HEK293 (cell line): ENCODE results near the gene DPYD.

Experiments
- CTCF ChIA-PET: fragments of 350-600 bp; formaldehyde crosslinking; extraction: SDS; loops from one replicate; lab custom pipeline; 2021; ENCODE audit warnings: antibody characterized with exemption; lab: Yijun Ruan, JAX
- POLR2A ChIA-PET: fragments of 300-600 bp; formaldehyde crosslinking; extraction: SDS; loops from one replicate; lab custom pipeline; 2020; ENCODE audit warnings: antibody characterized with exemption, inconsistent platforms; lab: Yijun Ruan, JAX
- H3K27ac ChIP-seq: fragments of 200-500 bp; sonication (Bioruptor generic); 2 replicates; pipeline ENCODE4 v1.5.1; 2014; ENCODE audit warnings: low read depth, low read length, control low read depth, inconsistent platforms; ENCODE audit errors: extremely low read depth
- H3K36me3 ChIP-seq, 2 experiments: fragments of 200-500 bp in 1 of 2; sonication (Bioruptor generic) in 1 of 2; 1 replicate in 1 of 2; 2 replicates in 1 of 2; pipeline ENCODE4 v1.5.1; 2014 to 2017; ENCODE audit warnings: inconsistent platforms in 2 of 2, low read length in 2 of 2; ENCODE audit not compliant: control insufficient read depth in 2 of 2, insufficient read depth in 1 of 2
- H3K4me1 ChIP-seq: fragments of 200-500 bp; sonication (Bioruptor generic); 2 replicates; pipeline ENCODE4 v1.5.1; 2014; ENCODE audit warnings: mild to moderate bottlenecking, low read length, inconsistent platforms; ENCODE audit not compliant: control insufficient read depth, insufficient read depth
- H3K4me3 ChIP-seq: 2 replicates; pipeline ENCODE4 v1.5.1; 2011; ENCODE audit warnings: low read depth, mild to moderate bottlenecking, control low read depth, low read length, moderate library complexity
- H3K9me3 ChIP-seq: fragments of 200-500 bp; sonication (Bioruptor generic); 2 replicates; pipeline ENCODE4 v1.5.1; 2014; ENCODE audit warnings: low read depth, low read length, inconsistent platforms; ENCODE audit not compliant: control insufficient read depth, insufficient read depth
- AEBP2 ChIP-seq: fragments of 450-650 bp; formaldehyde crosslinking; IDR thresholded peaks from 2 replicates; pipeline ENCODE4 v1.5.1; 2016; ENCODE audit warnings: missing biosample characterization, missing genetic modification characterization, borderline replicate concordance
- EGR2 ChIP-seq: fragments of 450-650 bp; formaldehyde crosslinking; IDR thresholded peaks from 2 replicates; pipeline ENCODE4 v1.5.1; 2016; ENCODE audit warnings: low read depth, missing biosample characterization, missing genetic modification characterization
- IKZF3 ChIP-seq: fragments of 450-650 bp; IDR thresholded peaks from 2 replicates; pipeline ENCODE4 v1.5.0; 2018; ENCODE audit warnings: missing biosample characterization, mild to moderate bottlenecking, missing genetic modification characterization, moderate library complexity
- KLF17 ChIP-seq: fragments of 450-650 bp; formaldehyde crosslinking; IDR thresholded peaks from 2 replicates; pipeline ENCODE4 v1.5.1; 2016; ENCODE audit warnings: missing biosample characterization, missing genetic modification characterization
- PATZ1 ChIP-seq: fragments of 450-650 bp; formaldehyde crosslinking; IDR thresholded peaks from 2 replicates; pipeline ENCODE4 v1.5.1; 2016; ENCODE audit warnings: missing biosample characterization, missing genetic modification characterization
- PRDM1 ChIP-seq: fragments of 450-650 bp; formaldehyde crosslinking; IDR thresholded peaks from 2 replicates; pipeline ENCODE4; 2016; ENCODE audit warnings: missing biosample characterization, missing genetic modification characterization
- PRDM10 ChIP-seq: fragments of 450-650 bp; formaldehyde crosslinking; IDR thresholded peaks from 2 replicates; pipeline ENCODE4 v1.5.1; 2016; ENCODE audit warnings: missing biosample characterization, missing genetic modification characterization
- YY1 ChIP-seq: fragments of 450-650 bp; formaldehyde crosslinking; IDR thresholded peaks from 2 replicates; pipeline ENCODE4 v1.5.1; 2018; ENCODE audit warnings: missing biosample characterization, missing genetic modification characterization
- ZNF133 ChIP-seq: fragments of 450-650 bp; formaldehyde crosslinking; IDR thresholded peaks from 2 replicates; pipeline ENCODE4 v1.5.1; 2016; ENCODE audit warnings: missing biosample characterization, missing genetic modification characterization
- ZNF16 ChIP-seq: fragments of 450-650 bp; formaldehyde crosslinking; IDR thresholded peaks from 2 replicates; pipeline ENCODE4 v1.5.1; 2016; ENCODE audit warnings: low read depth, missing biosample characterization, missing genetic modification characterization
- ZNF248 ChIP-seq: fragments of 450-650 bp; formaldehyde crosslinking; IDR thresholded peaks from 2 replicates; pipeline ENCODE4 v1.5.1; 2017; ENCODE audit warnings: missing biosample characterization, missing genetic modification characterization
- ZNF518A ChIP-seq: fragments of 450-650 bp; formaldehyde crosslinking; conservative IDR thresholded peaks from 2 replicates; pipeline ENCODE4 v1.5.1; 2016; ENCODE audit warnings: low read depth, missing biosample characterization, missing genetic modification characterization
- ZNF549 ChIP-seq: fragments of 450-650 bp; IDR thresholded peaks from 2 replicates; pipeline ENCODE4 v1.5.1; 2018; ENCODE audit warnings: missing biosample characterization, missing genetic modification characterization, mild to moderate bottlenecking, inconsistent platforms, moderate library complexity
- ZNF596 ChIP-seq: fragments of 450-650 bp; IDR thresholded peaks from 2 replicates; pipeline ENCODE4 v1.5.0; 2018; ENCODE audit warnings: missing biosample characterization, mild to moderate bottlenecking, missing genetic modification characterization, moderate library complexity
- ZNF600 ChIP-seq: fragments of 450-650 bp; formaldehyde crosslinking; IDR thresholded peaks from 2 replicates; pipeline ENCODE4 v1.5.1; 2016; ENCODE audit warnings: missing biosample characterization, missing genetic modification characterization
- ZNF626 ChIP-seq: fragments of 450-650 bp; sonication (Bioruptor Pico); formaldehyde crosslinking; IDR thresholded peaks from 2 replicates; pipeline ENCODE4 v1.5.1; 2018; ENCODE audit warnings: missing biosample characterization, missing genetic modification characterization, inconsistent platforms
- ZNF629 ChIP-seq: fragments of 450-650 bp; formaldehyde crosslinking; IDR thresholded peaks from 2 replicates; pipeline ENCODE4 v1.5.1; 2017; ENCODE audit warnings: missing biosample characterization, missing genetic modification characterization
- ZNF639 ChIP-seq: fragments of 450-650 bp; formaldehyde crosslinking; IDR thresholded peaks from 2 replicates; pipeline ENCODE4 v1.5.1; 2016; ENCODE audit warnings: missing biosample characterization, missing genetic modification characterization
- ZNF654 ChIP-seq: fragments of 450-650 bp; formaldehyde crosslinking; IDR thresholded peaks from 2 replicates; pipeline ENCODE4 v1.5.1; 2016; ENCODE audit warnings: low read depth, missing biosample characterization, missing genetic modification characterization

The DPYD gene

GRCh38 chr1:97298966-97299365, 621.9 kb downstream of the DPYD start:
- H3K4me3 ChIP-seq, result no peak overlapping the region
- H3K36me3 ChIP-seq, result no peaks in the 10 kb centered on the region
- H3K27ac ChIP-seq, result no peak overlapping the region
- ChIA-PET POLR2A (interaction anchor here (0.6 kb wide), 1 partner anchor 97 kb away, joined by 3 read pairs; no protein-coding TSS in a partner anchor), CTCF (no interaction called here)
- H3K4me1 ChIP-seq, result no peaks in the 10 kb centered on the region
- no peaks in the 10 kb centered on the region for H3K9me3 ChIP-seq
- TF ChIP-seq ZNF596 (tag by site-specific recombination), result no peak
- TF ChIP-seq ZNF626, result no peak
- TF ChIP-seq ZNF654 (tag by site-specific recombination), result no peak
- no peak for TF ChIP-seq ZNF518A (tag by site-specific recombination)
- no peak for TF ChIP-seq ZNF133 (tag by site-specific recombination)
- no peak for TF ChIP-seq PATZ1 (tag by site-specific recombination)
- no peak for TF ChIP-seq ZNF639 (tag by site-specific recombination)
- no peak for TF ChIP-seq ZNF16 (tag by site-specific recombination)
- TF ChIP-seq PRDM1 (tag by site-specific recombination), result no peak
- no peak for TF ChIP-seq EGR2 (tag by site-specific recombination)
- no peak for TF ChIP-seq ZNF248 (tag by site-specific recombination)
- no peak for TF ChIP-seq IKZF3 (tag by site-specific recombination)
- no peak for TF ChIP-seq ZNF549 (tag by site-specific recombination)
- no peak for TF ChIP-seq PRDM10 (tag by site-specific recombination)
- TF ChIP-seq YY1, result no peak
- no peak for TF ChIP-seq ZNF629 (tag by site-specific recombination)
- no peak for TF ChIP-seq KLF17
- TF ChIP-seq ZNF600 (tag by site-specific recombination), result no peak
- TF ChIP-seq AEBP2 (tag by site-specific recombination), result no peak
